Neuron (in vitro differentiated cells): ENCODE results near the gene MCU.
"Not testable (repeated sequence)": the region's sequence is repeated elsewhere in the genome, so short reads cannot be mapped to it uniquely, and the experiment has no call there.

Experiments used
- H2AFZ ChIP-seq: one replicate; pipeline ENCODE4 v1.6.1; 2013; ENCODE audit warnings: low read depth, mild to moderate bottlenecking, inconsistent platforms, low read length, moderate library complexity
- H3K27me3 ChIP-seq: one replicate; pipeline ENCODE4 v1.6.1; 2013; ENCODE audit warnings: low read length; ENCODE audit not compliant: insufficient read depth
- H3K36me3 ChIP-seq: one replicate; pipeline ENCODE4 v1.6.1; 2013; ENCODE audit warnings: low read length; ENCODE audit not compliant: insufficient read depth
- H3K4me1 ChIP-seq: one replicate; pipeline ENCODE4 v1.6.1; 2013; ENCODE audit warnings: low read length; ENCODE audit not compliant: insufficient read depth
- H3K4me3 ChIP-seq: 2 replicates; pipeline ENCODE4 v1.5.1; 2013; ENCODE audit warnings: mild to moderate bottlenecking, low read length, moderate library complexity
- H3K9me3 ChIP-seq: one replicate; pipeline ENCODE4 v1.6.1; 2013; ENCODE audit warnings: low read length

MCU gene

GRCh38 chr10:72720814-72721660, 29.1 kb downstream of the MCU start:
- Histone ChIP-seq H3K27me3 (no peaks in the 10 kb centered on the region), H3K4me1 (no peaks in the 10 kb centered on the region), H3K4me3 (no peak overlapping the region)

DNA sequence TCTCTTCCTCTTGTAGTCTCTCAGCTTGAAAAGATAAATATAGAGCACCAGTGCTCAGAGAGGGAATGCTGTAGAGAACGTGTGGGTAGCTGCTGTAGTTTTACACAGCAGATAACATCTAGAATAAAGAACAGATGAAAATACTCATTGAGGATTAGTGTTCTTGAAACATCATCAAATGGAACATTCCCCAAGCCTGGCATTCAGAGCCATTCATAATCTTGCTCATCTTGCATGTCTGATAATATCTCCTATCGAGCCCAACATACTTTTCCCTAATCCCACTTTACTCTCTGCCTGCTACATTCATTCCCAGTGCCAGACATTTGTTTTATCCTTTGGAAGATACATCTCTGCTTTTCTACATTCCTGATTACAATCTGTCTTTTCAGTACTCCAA, 35.2 kb downstream of the MCU start:
- no peaks in the 10 kb centered on the region for H3K36me3 ChIP-seq
- no peaks in the 10 kb centered on the region for H3K27me3 ChIP-seq
- no peaks in the 10 kb centered on the region for H3K9me3 ChIP-seq
- no peak overlapping the region for H3K4me3 ChIP-seq
- H3K4me1 ChIP-seq, result no peaks in the 10 kb centered on the region
- H2AFZ ChIP-seq, result no peak overlapping the region

More at GRCh38 chr10:72720814-72721660, 29.1 kb downstream of the MCU start:
- no peaks in the 10 kb centered on the region for H3K36me3 ChIP-seq
- no peak overlapping the region for H2AFZ ChIP-seq
- no peaks in the 10 kb centered on the region for H3K9me3 ChIP-seq

DNA sequence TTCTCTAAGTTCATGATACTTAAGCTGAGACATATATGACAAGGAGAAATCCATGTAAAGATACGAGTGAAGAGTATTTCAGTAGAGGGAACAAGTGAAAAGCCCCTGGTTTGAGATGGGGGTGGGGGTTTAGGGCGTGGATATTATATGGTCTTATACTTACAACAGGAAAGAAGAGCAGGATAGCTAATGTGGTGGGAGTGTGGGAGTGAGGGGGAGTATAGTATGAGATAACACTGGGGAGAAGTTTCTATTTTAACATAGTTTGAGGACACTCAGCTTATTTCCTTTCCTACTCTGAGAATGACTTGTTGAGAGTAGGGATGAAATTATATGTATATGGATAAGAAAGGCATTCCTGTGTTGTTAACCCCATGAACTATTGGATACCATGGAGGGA, 36.5 kb downstream of the MCU start:
- no peak overlapping the region for H3K4me3 ChIP-seq
- no peaks in the 10 kb centered on the region for H3K27me3 ChIP-seq
- H3K4me1 ChIP-seq, result no peaks in the 10 kb centered on the region
- H2AFZ ChIP-seq, result no peak overlapping the region
- H3K36me3 ChIP-seq, result no peaks in the 10 kb centered on the region
- no peaks in the 10 kb centered on the region for H3K9me3 ChIP-seq

GRCh38 chr10:72729528-72729927, 37.6 kb downstream of the MCU start:
- Histone ChIP-seq H3K9me3 (no peaks in the 10 kb centered on the region), H3K27me3 (no peaks in the 10 kb centered on the region), H3K36me3 (no peaks in the 10 kb centered on the region), H3K4me3 (no peak overlapping the region), H3K4me1 (no peaks in the 10 kb centered on the region), H2AFZ (no peak overlapping the region)

DNA sequence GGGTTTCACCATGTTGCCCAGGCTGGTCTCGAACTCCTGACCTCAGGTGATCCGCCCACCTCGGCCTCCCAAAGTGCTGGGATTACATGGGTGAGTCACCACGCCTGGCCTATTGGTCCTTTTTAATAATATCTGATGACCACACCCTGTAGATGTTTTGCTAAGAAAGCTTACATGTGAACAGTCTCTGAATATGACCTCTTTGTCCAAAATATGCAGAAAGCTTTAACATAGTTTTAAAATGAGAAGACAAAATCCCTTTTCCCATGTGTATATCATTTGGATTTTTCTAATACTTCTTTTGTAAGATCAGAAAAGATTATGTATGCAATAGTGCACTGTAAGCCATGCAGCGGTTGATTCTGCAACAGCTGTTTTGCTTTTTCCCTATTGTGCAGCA, 38.5 kb downstream of the MCU start:
- Histone ChIP-seq H3K36me3 (no peaks in the 10 kb centered on the region), H3K4me3 (no peak overlapping the region), H3K4me1 (no peaks in the 10 kb centered on the region), H3K9me3 (no peaks in the 10 kb centered on the region), H2AFZ (no peak overlapping the region), H3K27me3 (no peaks in the 10 kb centered on the region)

DNA sequence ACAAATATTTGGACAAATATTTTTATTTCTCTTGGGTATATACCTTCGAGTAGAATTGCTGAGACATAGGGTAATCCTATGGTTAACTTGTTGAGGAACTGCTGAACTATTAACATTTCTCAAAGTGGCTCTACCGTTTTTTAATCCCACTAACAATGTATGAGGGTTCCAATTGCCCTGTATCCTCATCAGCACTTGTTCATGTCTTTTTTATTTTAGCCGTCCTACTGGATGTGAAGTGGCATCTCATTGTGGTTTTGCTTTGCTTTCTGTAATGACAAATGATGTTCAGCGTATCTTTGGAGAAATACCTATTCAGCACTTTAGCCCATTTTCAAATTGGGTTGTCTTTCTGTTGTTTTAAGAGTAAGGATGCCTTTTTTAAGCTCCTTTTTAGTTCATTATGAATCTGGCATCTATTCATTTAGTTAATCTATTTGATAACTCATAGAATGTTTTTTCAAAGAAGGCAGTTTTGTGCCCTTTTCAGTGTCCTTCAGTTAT, 40.0 kb downstream of the MCU start:
- no peaks in the 10 kb centered on the region for H3K36me3 ChIP-seq
- H3K4me1 ChIP-seq, result peaks cover 4% of the 10 kb centered on the region
- H2AFZ ChIP-seq, result no peak overlapping the region
- no peaks in the 10 kb centered on the region for H3K9me3 ChIP-seq
- H3K27me3 ChIP-seq, result no peaks in the 10 kb centered on the region
- H3K4me3 ChIP-seq, result no peak overlapping the region

- peaks cover 4% of the 10 kb centered on the region for H3K4me1 ChIP-seq
- no peaks in the 10 kb centered on the region for H3K27me3 ChIP-seq
- no peaks in the 10 kb centered on the region for H3K9me3 ChIP-seq
- H3K4me3 ChIP-seq, result no peak overlapping the region
- no peak overlapping the region for H2AFZ ChIP-seq
- no peaks in the 10 kb centered on the region for H3K36me3 ChIP-seq
These were observed 40.6 kb downstream of the MCU start for GRCh38 chr10:72732521-72732920.

DNA sequence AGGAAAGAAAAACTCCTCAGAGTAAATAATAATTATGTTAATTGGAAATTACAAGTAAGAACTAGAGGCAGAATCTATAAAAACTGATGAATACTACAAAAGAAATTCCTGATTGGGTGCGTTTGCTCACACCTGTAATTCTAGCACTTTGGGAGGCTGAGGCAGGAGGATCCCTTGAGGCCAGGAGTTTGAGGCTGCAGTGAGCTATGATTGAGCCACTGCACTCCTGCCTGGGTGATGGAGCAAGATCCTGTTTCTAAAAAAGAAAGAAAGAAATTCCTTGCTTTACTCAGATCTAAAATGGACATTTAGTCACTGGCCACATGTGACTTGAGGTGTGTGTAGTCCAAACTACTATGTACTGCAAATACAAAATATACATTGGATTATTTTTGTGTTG, 42.0 kb downstream of the MCU start:
- Histone ChIP-seq H3K4me3 (no peak overlapping the region), H3K4me1 (peaks cover 12% of the 10 kb centered on the region), H3K27me3 (no peaks in the 10 kb centered on the region), H3K36me3 (no peaks in the 10 kb centered on the region), H3K9me3 (no peaks in the 10 kb centered on the region), H2AFZ (no peak overlapping the region)

DNA sequence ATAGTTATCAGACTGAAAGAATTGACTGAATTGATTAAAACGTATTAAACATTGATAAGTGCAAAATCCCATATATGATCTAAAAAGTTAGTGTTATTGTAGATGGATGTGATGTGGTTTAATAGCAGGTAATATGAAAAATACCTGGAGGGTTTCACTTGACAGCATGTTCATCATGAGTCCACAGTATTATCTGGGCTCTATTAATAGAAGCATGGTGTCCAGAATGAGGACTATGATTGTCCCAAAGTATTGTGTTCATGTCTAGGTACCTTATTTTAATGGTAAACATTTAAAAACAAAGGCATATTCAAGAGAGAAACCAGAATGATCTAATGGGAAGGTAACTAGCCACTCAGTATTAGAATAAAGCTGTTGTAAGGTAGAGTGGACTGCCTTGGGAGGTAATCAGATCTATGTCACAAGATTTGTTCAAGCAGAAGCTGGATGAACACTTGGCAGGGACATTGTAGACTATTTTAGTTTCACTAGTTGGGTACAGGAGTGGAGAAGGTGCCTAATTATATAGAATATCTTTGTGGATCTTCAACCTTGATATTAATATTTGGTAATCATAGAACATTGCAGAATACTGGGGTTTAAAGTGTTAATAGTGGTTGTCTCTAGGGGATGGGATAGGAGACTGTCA, 43.5 kb downstream of the MCU start:
- no peaks in the 10 kb centered on the region for H3K9me3 ChIP-seq
- H3K27me3 ChIP-seq, result no peaks in the 10 kb centered on the region
- no peak overlapping the region for H2AFZ ChIP-seq
- H3K36me3 ChIP-seq, result no peaks in the 10 kb centered on the region
- no peak overlapping the region for H3K4me3 ChIP-seq
- peaks cover 12% of the 10 kb centered on the region for H3K4me1 ChIP-seq

DNA sequence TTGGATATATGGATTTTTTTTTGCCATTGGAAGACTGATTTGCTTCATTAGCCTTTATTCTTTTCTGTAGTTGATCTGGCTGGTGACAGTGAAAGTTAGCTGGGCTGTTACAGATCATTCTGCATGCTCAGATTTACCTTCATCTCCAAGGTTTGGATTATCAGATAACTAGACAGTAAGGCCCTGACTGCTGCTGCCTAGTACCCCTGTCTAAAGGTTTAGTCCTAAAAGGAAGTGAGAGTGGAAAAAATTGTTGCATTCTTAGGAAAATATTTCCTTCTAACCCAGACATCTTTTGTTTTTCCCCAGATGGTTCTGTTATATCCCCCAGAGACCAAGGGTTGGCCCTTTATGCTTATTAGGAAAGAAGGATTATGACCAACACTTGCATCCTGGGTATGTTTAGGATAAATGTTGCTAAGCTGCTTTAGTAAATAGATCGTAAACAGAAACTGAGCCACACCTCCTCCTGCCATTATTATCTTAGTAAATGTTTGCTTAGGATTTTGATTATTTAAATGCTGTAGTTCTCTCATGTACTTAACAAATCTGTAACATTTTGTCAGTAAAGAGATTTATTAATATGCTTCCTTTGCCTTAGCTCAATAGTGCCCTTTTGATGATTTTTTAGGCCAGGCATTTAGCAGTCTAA, 44.4 kb downstream of the MCU start:
- H3K4me1 ChIP-seq, result peaks cover 12% of the 10 kb centered on the region
- H2AFZ ChIP-seq, result no peak overlapping the region
- no peaks in the 10 kb centered on the region for H3K36me3 ChIP-seq
- H3K4me3 ChIP-seq, result no peak overlapping the region
- no peaks in the 10 kb centered on the region for H3K27me3 ChIP-seq
- H3K9me3 ChIP-seq, result no peaks in the 10 kb centered on the region

DNA sequence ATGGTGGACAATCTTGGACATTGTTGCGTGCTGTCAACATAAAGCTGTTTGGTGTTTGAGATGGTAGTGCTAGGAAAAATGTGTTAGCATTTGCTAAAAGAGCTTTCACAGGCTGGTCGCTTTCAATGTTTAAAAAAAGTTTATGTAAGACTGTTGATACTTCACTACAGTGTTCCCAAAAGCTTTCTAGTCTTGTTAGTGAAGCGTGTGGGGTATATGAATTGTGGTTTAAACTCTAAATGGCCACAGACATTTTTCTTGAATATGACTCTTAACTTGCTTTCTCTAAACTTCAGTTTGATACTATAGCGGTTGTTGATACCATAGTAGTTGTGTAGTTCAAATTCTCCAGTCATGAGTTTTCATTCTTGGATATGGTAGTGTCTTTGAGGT, 44.9 kb downstream of the MCU start:
- H3K4me3 ChIP-seq, result no peak overlapping the region
- no peaks in the 10 kb centered on the region for H3K27me3 ChIP-seq
- H3K36me3 ChIP-seq, result no peaks in the 10 kb centered on the region
- no peaks in the 10 kb centered on the region for H3K9me3 ChIP-seq
- H2AFZ ChIP-seq, result no peak overlapping the region
- H3K4me1 ChIP-seq, result peaks cover 12% of the 10 kb centered on the region

DNA sequence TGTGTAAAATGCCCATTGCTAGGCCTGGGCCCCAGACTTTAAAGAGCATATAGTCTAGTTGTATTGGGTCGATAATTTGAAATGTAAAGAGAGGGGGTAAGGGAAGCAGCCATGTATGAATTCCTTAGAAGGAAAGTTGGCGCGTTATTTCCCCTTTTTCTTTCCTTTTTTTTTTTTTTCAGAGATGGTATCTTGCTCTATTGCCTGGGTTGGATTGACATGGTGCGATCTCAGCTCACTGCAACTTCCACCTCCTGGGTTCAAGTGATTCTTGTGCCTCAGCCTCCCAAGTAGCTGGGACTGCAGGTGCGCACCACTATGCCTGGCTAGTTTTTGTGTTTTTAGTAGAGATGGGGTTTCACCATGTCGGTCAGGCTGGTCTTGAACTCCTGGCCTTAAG, 45.4 kb downstream of the MCU start:
- H3K4me3 ChIP-seq, H3K9me3 ChIP-seq, H2AFZ ChIP-seq, H3K27me3 ChIP-seq, H3K36me3 ChIP-seq: not testable (repeated sequence)
- H3K4me1 ChIP-seq, result peaks cover 12% of the 10 kb centered on the region

DNA sequence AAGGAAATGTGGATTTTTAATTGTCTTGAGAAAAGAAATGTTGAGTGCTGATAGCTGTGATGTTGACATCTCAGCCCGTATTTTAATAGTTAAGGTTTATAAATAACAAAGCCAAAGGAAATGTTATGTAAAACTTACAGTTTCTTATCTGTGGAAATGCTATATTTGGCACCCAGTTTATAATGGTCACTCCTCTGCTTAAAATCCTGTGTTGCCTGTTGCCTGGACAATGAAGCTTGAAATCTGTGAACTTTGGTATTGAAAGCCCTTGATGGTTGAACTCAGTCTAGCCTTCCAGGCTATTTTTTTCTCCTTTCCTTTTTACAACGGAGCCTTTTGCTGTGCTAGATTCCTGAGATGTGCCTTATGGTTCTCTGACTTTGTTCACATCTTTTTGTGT, 46.5 kb downstream of the MCU start:
- H3K4me3 ChIP-seq, result no peak overlapping the region
- H2AFZ ChIP-seq, result no peak overlapping the region
- no peaks in the 10 kb centered on the region for H3K36me3 ChIP-seq
- H3K4me1 ChIP-seq, result peaks cover 12% of the 10 kb centered on the region
- no peaks in the 10 kb centered on the region for H3K9me3 ChIP-seq
- no peaks in the 10 kb centered on the region for H3K27me3 ChIP-seq
